OCI-LY7 (cell line): ENCODE data around the gene KLHL24.

ENCODE experiments used
- CTCF ChIP-seq: fragments of 200-600 bp; sonication (generic); conservative IDR thresholded peaks from 2 replicates; pipeline ENCODE4 v1.5.1; 2014; ENCODE audit warnings: mild to moderate bottlenecking, antibody characterized with exemption, low read length, moderate library complexity, mixed read lengths
- EZH2phosphoT487 ChIP-seq: fragments of 200-600 bp; sonication (generic); IDR thresholded peaks from 2 replicates; pipeline ENCODE4 v1.6.1; 2018; ENCODE audit warnings: low read depth, borderline replicate concordance, mild to moderate bottlenecking, mixed run types, antibody characterized with exemption, low read length, moderate library complexity, mixed read lengths

GRCh38 chr3:183688874-183689273 lies 53.5 kb downstream of the KLHL24 start:
- no peak for TF ChIP-seq CTCF
- TF ChIP-seq EZH2phosphoT487: no peak
